Measurements from ENCODE around the gene DDX11.

- TF ChIP-seq ZNF785 (tag by site-specific recombination; IDR thresholded peaks at IDR 0.05) (no peak), PRDM10 (tag by site-specific recombination; IDR thresholded peaks at IDR 0.05) (no peak), YY1 (tag by site-specific recombination; IDR thresholded peaks at IDR 0.05) (no peak), ZNF302 (tag by site-specific recombination; IDR thresholded peaks at IDR 0.05; ENCODE audit: low read depth) (no peak), CTCF (tag by site-specific recombination; IDR thresholded peaks at IDR 0.05) (no peak), KLF8 (tag by site-specific recombination; IDR thresholded peaks at IDR 0.05) (no peak), ZNF610 (tag by site-specific recombination; IDR thresholded peaks at IDR 0.05; ENCODE audit: borderline replicate concordance) (no peak), ZNF391 (tag by site-specific recombination; IDR thresholded peaks at IDR 0.05; ENCODE audit: borderline replicate concordance, low read depth) (no peak), ZNF513 (tag by site-specific recombination; IDR thresholded peaks at IDR 0.05) (no peak), ELK4 (IDR thresholded peaks at IDR 0.05; ENCODE audit: borderline replicate concordance, low read depth, low read length) (no peak), ZEB2 (tag by site-specific recombination; IDR thresholded peaks at IDR 0.05) (no peak), ZSCAN18 (tag by site-specific recombination; IDR thresholded peaks at IDR 0.05) (no peak), ZSCAN4 (tag by site-specific recombination; IDR thresholded peaks at IDR 0.05) (no peak)
Measured at GRCh38 chr12:31031951-31032335, 41.7 kb upstream of the DDX11 start.

Measured in HEK293 (cell line).